Activated CD4-positive, alpha-beta T cell treated with anti-CD3 and anti-CD28 coated beads for 48 hours (primary cell): ENCODE measurements around the gene HTR3D.
"Not testable (repeated sequence)": the region's sequence is repeated elsewhere in the genome, so short reads cannot be mapped to it uniquely, and the experiment has no call there.

Experiments
- DNase-seq: peaks from one replicate; pipeline ENCODE4 v3.0.0-alpha.2; 2020

HTR3D gene

GRCh38 chr3:184016169-184016570, 15.4 kb upstream of the HTR3D start:
- DNase-seq, result no peak

GRCh38 chr3:184016811-184017671, 14.5 kb upstream of the HTR3D start:
- DNase-seq, result peak; percentile 59

DNA sequence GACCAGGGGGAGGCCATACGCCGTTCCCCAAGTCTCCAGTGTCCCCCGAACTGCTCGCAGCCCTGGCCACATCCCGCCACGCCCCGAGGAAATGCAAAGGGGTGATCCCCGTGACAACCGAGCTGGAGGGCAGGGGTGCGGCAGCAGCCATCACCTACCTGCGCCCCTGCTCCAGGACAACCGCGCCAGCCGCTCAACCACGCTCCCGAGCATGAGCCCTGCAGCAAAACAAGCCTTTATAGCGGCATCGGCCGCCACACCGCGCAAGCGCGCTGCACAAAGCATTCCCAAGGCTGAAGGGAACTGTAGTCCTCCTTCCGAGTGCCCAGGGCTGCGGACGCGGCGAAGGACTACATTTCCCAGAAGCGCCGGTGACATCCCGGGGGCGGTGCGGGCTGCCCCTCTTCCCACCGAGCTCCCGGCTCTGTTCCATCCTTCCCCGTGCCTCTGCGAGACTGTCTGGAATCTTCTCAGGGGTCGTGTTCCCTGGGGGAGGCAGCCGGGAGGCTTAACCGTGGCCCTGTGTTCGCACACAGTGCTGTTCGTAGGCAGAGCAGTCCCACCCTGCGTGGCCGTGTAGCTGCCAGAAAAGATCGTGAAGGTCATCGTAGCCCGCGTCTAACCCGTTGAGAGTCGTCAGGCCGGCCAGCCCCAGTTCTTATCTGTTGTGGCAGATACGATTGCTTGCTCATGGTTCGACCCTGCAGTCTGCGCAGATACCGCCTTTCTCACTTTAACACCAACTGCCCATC, 13.7 kb upstream of the HTR3D start, which contains the start of gene ABCC5:
ABCC5 (minus strand) TSS at position 213 of the 752 bp plus-strand sequence. CDS start 3,492 bp downstream, outside the sequence.
- peak; percentile 87 for DNase-seq

DNA sequence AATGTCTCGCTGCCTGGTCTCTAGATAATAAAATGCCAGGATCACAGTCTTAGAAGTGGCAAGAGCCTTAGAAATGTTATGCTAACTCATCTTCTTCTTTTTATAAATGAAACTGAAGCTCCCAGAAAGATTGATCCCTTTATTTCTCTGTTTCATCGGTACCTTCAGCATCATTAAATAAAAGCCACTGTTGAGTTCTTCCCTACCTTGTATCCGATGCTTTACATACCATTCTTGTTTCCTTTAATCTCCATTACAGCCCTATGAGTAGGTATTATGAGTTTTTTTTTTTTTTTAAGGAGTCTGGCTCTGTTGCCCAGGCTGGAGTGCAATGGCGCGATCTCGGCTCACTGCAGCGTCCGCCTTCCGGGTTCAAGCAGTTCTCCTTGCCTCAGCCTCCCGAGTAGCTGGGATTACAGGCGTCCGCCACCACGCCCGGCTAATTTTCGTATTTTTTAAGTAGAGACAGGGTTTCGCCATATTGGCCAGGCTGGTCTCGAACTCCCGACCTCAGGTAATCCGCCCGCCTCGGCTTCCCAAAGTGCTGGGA, 13.0 kb upstream of the HTR3D start:
- no peak for DNase-seq

GRCh38 chr3:184022323-184022722, 9.2 kb upstream of the HTR3D start:
- no peak for DNase-seq

DNA sequence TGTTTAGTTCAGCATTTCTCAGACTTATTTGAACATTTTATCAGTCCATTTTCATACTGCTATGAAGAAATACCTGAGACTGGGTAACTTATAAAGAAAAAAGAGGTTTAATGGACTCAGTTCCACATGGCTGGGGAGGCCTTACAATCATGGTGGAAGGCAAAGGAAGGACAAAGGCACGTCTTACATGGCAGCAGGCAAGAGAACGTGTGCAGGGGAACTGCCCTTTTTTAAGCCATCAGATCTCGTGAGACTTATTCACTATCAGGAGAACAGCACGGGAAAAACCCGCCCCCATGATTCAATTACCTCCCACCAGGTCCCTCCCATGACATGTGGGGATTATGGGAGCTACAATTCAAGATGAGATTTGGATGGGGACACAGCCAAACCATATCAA, 6.3 kb upstream of the HTR3D start:
- DNase-seq, result not testable (repeated sequence)

DNA sequence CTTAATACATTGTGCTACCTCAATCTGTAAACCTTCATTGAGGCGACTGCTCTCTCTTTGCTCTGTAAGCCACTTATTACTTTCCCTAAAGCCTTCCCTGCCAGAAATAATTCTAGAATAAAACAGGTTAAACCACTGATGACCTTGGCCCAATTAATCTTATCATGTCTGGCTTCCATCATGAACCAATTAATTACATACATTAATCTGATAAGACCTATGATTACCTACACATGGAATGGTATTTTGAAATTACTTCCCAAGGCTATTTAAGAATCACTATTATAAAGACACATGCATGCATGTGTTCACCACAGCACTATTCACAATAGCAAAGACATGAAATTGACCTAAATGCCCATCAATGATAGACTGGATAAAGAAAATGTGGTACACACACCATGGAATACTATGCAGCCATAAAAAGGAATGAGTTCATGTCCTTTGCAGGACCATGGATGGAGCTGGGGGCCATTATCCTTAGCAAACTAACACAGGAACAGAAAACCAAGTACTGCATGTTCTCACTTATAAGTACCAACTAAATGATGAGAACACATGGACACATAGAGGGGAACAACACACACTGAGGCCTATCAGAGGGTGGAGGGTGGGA, 3.2 kb upstream of the HTR3D start:
- not testable (repeated sequence) for DNase-seq

- no peak for DNase-seq
These were observed 2.1 kb upstream of the HTR3D start for GRCh38 chr3:184029443-184029842.

DNA sequence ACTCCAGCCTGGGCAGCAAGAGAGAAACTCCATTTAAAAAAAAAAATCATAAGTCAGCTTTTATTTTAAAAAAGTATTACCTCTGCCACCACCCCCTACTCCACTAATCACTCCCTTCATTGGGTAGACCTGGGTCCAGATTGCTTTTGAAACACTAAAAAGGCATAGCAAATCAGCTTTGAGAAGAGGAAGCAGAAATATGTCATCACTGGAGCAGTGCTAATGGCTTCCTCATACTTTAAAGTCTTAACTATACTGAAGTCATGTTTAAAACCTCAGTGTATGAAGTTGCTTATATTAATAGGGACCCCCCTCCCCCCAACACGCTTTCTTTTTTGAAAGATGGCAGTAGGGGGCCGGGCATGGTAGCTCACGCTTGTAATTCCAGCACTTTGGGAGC, 1.0 kb upstream of the HTR3D start:
- no peak for DNase-seq

DNA sequence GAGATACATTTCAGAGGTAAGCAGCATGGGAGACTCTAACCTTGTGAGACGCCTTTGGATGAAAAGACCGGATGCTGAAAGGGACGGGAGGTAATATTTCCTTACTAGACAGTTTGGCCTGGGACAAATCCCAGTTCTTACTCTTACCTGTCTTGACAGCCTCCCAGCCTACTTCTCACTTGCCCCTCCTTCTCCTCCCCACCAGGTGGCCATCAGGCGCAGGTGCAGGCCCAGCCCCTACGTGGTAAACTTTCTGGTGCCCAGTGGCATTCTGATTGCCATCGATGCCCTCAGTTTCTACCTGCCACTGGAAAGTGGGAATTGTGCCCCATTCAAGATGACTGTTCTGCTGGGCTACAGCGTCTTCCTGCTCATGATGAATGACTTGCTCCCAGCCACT, 6.3 kb downstream of the HTR3D start:
- DNase-seq, result no peak

DNA sequence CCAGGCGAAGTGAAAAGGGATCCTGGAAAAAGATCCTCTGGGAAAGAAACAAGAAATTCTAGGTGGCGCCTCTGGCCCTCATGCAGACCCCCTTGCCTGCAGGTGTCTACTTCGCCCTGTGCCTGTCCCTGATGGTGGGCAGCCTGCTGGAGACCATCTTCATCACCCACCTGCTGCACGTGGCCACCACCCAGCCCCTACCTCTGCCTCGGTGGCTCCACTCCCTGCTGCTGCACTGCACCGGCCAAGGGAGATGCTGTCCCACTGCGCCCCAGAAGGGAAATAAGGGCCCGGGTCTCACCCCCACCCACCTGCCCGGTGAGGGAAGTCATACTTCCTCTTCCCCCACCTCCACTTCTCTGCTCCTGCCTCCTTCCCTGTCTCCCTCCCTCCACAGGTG, 6.8 kb downstream of the HTR3D start:
- not testable (repeated sequence) for DNase-seq

GRCh38 chr3:184039414-184039813, 7.9 kb downstream of the HTR3D start:
- DNase-seq, result no peak

GRCh38 chr3:184040010-184040409, 8.5 kb downstream of the HTR3D start:
- no peak for DNase-seq

DNA sequence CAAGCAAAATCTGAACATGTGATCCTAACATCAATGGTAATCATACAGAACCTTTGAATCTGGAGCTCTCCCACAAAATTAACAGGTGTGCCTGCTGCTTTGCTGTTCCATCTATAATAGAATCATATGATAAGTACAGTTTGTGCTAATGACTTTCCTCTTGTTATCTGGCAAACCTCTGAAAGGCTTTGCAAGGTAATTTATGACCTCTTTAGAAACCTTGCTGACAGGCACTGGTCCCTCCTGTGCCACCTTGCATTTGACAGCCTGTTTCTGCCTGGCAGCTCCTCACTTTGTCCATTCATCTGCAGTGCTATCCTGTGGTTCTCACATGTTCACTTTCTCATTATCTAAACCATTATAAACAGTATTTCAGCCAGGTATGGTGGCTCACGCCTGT, 11.1 kb downstream of the HTR3D start:
- no peak for DNase-seq

DNA sequence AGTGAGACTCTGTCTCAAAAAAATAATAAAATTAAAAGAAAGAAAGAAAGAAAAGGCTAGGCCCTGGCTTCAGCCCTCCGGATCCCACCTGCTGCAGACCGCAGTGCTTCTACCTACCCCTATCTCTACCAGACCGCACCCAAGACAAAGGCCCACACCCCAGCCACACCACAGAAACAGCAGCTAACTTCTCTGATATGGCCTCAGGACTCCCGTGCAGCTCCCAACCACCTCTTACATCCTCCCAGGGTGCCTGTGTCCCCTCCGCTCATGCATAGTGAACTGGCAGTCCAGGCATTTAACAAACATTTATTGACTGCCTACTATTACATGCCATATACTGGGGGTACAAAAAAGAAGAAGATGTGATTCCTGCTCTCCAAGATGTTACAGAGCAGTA, 14.5 kb downstream of the HTR3D start:
- no peak for DNase-seq

GRCh38 chr3:184050217-184050847, 18.8 kb downstream of the HTR3D start:
- no peak for DNase-seq

GRCh38 chr3:184052767-184053166, 21.2 kb downstream of the HTR3D start, which contains the start of gene HTR3C:
Gene HTR3C, plus strand, starts transcription at chr3:184053047. Its CDS starts 34 bp downstream, at chr3:184053081.
- DNase-seq, result no peak

DNA sequence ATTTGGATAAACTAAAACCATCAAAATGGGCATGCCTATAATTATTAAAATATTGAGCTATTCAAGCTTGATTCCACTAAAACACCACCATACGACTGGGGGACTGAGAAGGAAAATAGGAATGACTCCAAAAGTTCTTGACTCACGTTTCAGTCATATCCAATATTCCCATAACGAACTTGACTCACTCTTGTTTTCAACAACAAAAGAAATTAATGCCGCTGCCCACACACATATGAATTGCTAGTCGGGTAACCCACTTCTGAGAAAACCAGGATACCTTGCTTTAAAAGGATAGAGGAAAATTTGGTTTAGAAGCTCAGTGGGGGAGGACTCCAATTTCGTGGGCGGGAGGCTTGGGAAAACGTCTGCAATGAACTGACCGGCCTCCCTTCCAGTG, 26.5 kb downstream of the HTR3D start:
- no peak for DNase-seq

- DNase-seq, result no peak
These were observed 27.9 kb downstream of the HTR3D start for GRCh38 chr3:184059424-184059823.

DNA sequence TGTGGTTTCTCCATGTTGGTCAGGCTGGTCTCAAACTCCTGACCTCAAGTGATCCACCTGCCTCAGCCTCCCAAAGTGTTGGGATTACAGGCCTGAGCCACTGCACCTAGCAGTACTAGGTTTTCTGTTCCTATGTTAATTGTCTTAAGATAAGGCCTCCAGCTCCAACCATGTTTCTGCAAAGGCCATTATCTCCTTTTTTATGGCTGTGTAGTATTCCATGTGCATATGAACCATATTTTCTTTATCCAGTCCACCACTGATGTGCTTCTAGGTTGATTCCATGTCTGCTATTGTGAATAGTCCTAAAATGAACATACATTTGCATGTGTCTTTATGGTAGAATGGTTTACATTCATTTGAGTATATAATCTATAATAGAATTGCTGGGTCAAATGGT, 31.1 kb downstream of the HTR3D start:
- DNase-seq, result no peak

DNA sequence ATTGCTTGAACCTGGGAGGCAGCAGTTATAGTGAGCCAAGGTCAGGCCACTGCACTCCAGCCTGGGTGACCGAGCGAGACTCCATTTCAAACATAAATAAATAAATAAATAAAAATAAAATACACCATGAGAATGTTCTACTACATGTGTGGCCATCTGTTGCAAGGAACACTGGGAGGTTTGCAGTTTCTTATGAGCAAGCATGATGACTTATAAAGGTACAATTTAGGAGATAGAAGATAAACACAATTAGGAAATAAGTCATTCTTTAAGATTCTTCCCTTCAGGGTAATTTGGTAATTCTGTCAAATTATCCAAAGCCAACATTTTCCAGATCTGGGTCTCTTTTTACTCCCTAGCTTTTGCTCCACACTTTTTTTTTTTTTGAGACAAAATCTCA, 34.7 kb downstream of the HTR3D start:
- no peak for DNase-seq

GRCh38 chr3:184067573-184068055, 36.1 kb downstream of the HTR3D start:
- DNase-seq, result no peak

DNA sequence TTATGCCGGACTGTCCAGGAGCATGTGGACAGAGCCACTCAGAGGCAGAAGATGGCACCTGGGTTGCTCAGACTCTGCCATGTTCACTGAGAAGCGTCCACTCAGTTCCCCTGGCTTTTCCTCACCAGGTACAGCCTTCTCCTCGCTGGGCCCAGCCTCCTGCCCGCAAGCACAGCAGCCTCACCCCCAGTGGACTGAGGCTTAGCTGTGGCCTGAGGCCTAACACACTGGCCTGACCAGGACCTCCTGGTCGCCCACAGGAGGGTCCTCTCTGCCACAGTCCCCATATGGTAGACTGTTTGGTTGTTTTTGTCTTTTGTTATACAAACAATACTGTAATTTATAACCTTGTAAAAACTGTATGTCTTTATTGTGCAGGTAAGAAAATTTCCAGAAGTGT, 36.8 kb downstream of the HTR3D start:
- DNase-seq, result no peak
